HepG2 (cell line): ENCODE data around the gene RYR2. TPM values are rescaled to one million over a fixed set of nuclear protein-coding genes. Genes with fewer than 3 reads are reported as not detected.

ENCODE experiments used
- ATAC-seq: fragments of 200-7000 bp; cut with Tn5 transposase; 3 replicates; pipeline ENCODE4 v1.9.1; 2020; ENCODE audit warnings: mild to moderate bottlenecking, moderate library complexity
- BruUV-seq: library from RNA; stranded (reverse); fragments of 400-500 nt; replicated peaks from 2 replicates; lab custom pipeline; 2021; lab: Mats Ljungman, UMichigan
- CTCF ChIA-PET: fragments of 300-600 bp; formaldehyde crosslinking; extraction: SDS; loops from one replicate; lab custom pipeline; 2021; ENCODE audit warnings: low total read pairs, inconsistent platforms, low intra/inter-chr PET ratio; lab: Yijun Ruan, JAX
- POLR2A ChIA-PET: fragments of 350-600 bp; sonication (Branson Sonifier 250); formaldehyde crosslinking; loops from one replicate; lab custom pipeline; 2020; ENCODE audit warnings: antibody characterized with exemption, inconsistent platforms; lab: Yijun Ruan, JAX
- DNase-seq: peaks from one replicate; pipeline ENCODE4 v3.0.0-alpha.2; 2015; ENCODE audit warnings: low spot score
- FAIRE-seq: peaks from 3 replicates; lab custom pipeline; 2011; peaks lifted over from hg19 to GRCh38; lab: Jason Lieb, UNC
- H2AFZ ChIP-seq: one replicate; pipeline ENCODE4 v1.6.1; 2011; ENCODE audit warnings: low read length, inconsistent platforms
- H3K27ac ChIP-seq: fragments of 300-600 bp; 3 replicates; pipeline ENCODE4 v1.8.0; 2011; ENCODE audit warnings: mixed run types, mild to moderate bottlenecking, mixed read lengths, low read length, inconsistent platforms; ENCODE audit not compliant: insufficient read depth; ENCODE audit errors: extremely low read length
- H3K27me3 ChIP-seq, 2 experiments: fragments of 200-600 bp in 1 of 2; 2 replicates in 1 of 2; 3 replicates in 1 of 2; pipeline versions ENCODE4 v1.6.0 to v1.8.0; 2011; ENCODE audit warnings: low read length in 2 of 2, mild to moderate bottlenecking in 2 of 2, moderate library complexity in 2 of 2, inconsistent platforms in 1 of 2; ENCODE audit not compliant: insufficient read depth in 2 of 2, control insufficient read depth in 1 of 2
- H3K36me3 ChIP-seq, 2 experiments: fragments of 200-600 bp in 1 of 2; replicated peaks in 1 of 2; 2 replicates in 1 of 2; 3 replicates in 1 of 2; pipeline versions ENCODE4 v1.5.1 to v1.8.0; 2011; ENCODE audit warnings: low read length in 2 of 2, inconsistent platforms in 1 of 2; ENCODE audit not compliant: insufficient read depth in 2 of 2, control insufficient read depth in 1 of 2
- H3K4me1 ChIP-seq: 2 replicates; pipeline ENCODE4 v1.5.1; 2012; ENCODE audit warnings: low read length, inconsistent platforms; ENCODE audit not compliant: insufficient read depth
- H3K4me2 ChIP-seq: 2 replicates; pipeline ENCODE4 v1.6.0; 2011; ENCODE audit warnings: low read depth, low read length, inconsistent platforms
- H3K4me3 ChIP-seq, 3 experiments: fragments of 200-600 bp in 1 of 3; sonication (generic), shearing (Covaris generic) in 1 of 3; replicated peaks in 1 of 3; 2 replicates each; pipeline ENCODE4 v1.5.1; 2011 to 2016; ENCODE audit warnings: low read length in 3 of 3, inconsistent platforms in 2 of 3, low read depth in 2 of 3, mild to moderate bottlenecking in 2 of 3, control low read depth in 1 of 3, mixed read lengths in 1 of 3; ENCODE audit not compliant: insufficient read depth in 1 of 3
- H3K79me2 ChIP-seq: one replicate; pipeline ENCODE4 v1.6.1; 2011; ENCODE audit warnings: low read length, inconsistent platforms; ENCODE audit not compliant: insufficient read depth
- H3K9ac ChIP-seq: 2 replicates; pipeline ENCODE4 v1.6.0; 2011; ENCODE audit warnings: mild to moderate bottlenecking, low read depth, low read length, inconsistent platforms; ENCODE audit not compliant: insufficient read depth
- H3K9me3 ChIP-seq: 2 replicates; pipeline ENCODE4 v1.5.1; 2012; ENCODE audit warnings: mild to moderate bottlenecking, low read length
- H4K20me1 ChIP-seq: 2 replicates; pipeline ENCODE4 v1.6.0; 2011; ENCODE audit warnings: inconsistent platforms, mild to moderate bottlenecking, low read length, moderate library complexity; ENCODE audit not compliant: insufficient read depth
- CREM ChIP-seq, 2 experiments: sonication (generic) in 1 of 2; formaldehyde crosslinking in 1 of 2; IDR thresholded peaks; 2 replicates each; pipeline versions ENCODE4 v1.4.0 to v1.6.1; 2016 to 2020; ENCODE audit warnings: antibody characterized with exemption in 1 of 2, mild to moderate bottlenecking in 1 of 2, missing genetic modification reagents in 1 of 2
- MATR3 ChIP-seq: sonication (generic); formaldehyde crosslinking; IDR thresholded peaks from 2 replicates; pipeline ENCODE4 v1.4.0; 2020; ENCODE audit warnings: missing genetic modification reagents
- MXD4 ChIP-seq: IDR thresholded peaks from 2 replicates; pipeline ENCODE4 v1.6.1; 2016; ENCODE audit warnings: mild to moderate bottlenecking, missing biosample characterization, missing genetic modification reagents
- PHF20 ChIP-seq: sonication (generic); formaldehyde crosslinking; IDR thresholded peaks from 2 replicates; pipeline ENCODE4 v1.5.0; 2020; ENCODE audit warnings: mild to moderate bottlenecking, missing genetic modification reagents
- RFXAP ChIP-seq: sonication (generic); formaldehyde crosslinking; IDR thresholded peaks from 2 replicates; pipeline ENCODE4 v1.4.0; 2020; ENCODE audit warnings: missing genetic modification reagents, borderline replicate concordance
- SALL2 ChIP-seq: sonication (generic); formaldehyde crosslinking; IDR thresholded peaks from 2 replicates; pipeline ENCODE4 v1.8.1; 2023; ENCODE audit warnings: mild to moderate bottlenecking, missing genetic modification reagents, inconsistent platforms
- ZNF160 ChIP-seq: sonication (generic); formaldehyde crosslinking; IDR thresholded peaks from 2 replicates; pipeline ENCODE4 v1.8.0; 2022; ENCODE audit warnings: mild to moderate bottlenecking, inconsistent platforms, missing genetic modification reagents
- ZNF292 ChIP-seq: sonication (generic); formaldehyde crosslinking; IDR thresholded peaks from 2 replicates; pipeline ENCODE4 v1.8.1; 2022; ENCODE audit warnings: mild to moderate bottlenecking, low read depth, missing genetic modification reagents, borderline replicate concordance
- WGBS: methylation state at CpG from one replicate; pipeline ENCODE4 v1.1.6; 2017; ENCODE audit warnings: low lambda C conversion rate; 5-methylcytosine and 5-hydroxymethylcytosine counted together
- in situ Hi-C: cut with HindIII; loops from 2 replicates; pipeline ENCODE4 v1.10.0; 2017; ENCODE audit warnings: low pct_unique_long_range_greater_than_20kb; ENCODE audit not compliant: extremely low pct_ligation_motif_present
- intact Hi-C: fragments of 100-400 bp; cut with micrococcal nuclease; formaldehyde crosslinking; loops from one replicate; pipeline ENCODE4 v1.10.0; 2022; ENCODE audit not compliant: unreplicated experiment
- polyA plus RNA-seq, 8 experiments: library from polyadenylated mRNA; depleted of rRNA in 3 of 8; stranded (reverse) in 7 of 8; unstranded in 1 of 8; fragments of >200 nt; fragmentation: Illumina TruSeq in 4 of 8; extraction: Trizol in 4 of 8; gene quantifications; 2 replicates each; pipeline versions ENCODE4 v1.2.1 to v1.2.3, GENCODE V29; 2011 to 2016; ENCODE audit warnings: low read depth in 4 of 8, missing spikeins in 1 of 8, mixed read lengths in 1 of 8; ENCODE audit not compliant: insufficient read depth in 1 of 8
- total RNA-seq, 5 experiments: library from RNA; depleted of rRNA; stranded (reverse); fragments of >200 nt; fragmentation: Illumina TruSeq; extraction: Trizol; gene quantifications; 2 replicates each; pipeline ENCODE4 v1.2.3, GENCODE V29; 2016; ENCODE audit warnings: low read depth in 1 of 5
- TF ChIP-seq, protein P1 (sequence below): sonication (generic); formaldehyde crosslinking; IDR thresholded peaks from 2 replicates; pipeline ENCODE4 v1.4.0; 2020; ENCODE audit warnings: missing genetic modification reagents, borderline replicate concordance
- TF ChIP-seq, protein P2 (sequence below): IDR thresholded peaks from 2 replicates; pipeline ENCODE4 v1.6.1; 2016; ENCODE audit warnings: mild to moderate bottlenecking
- TF ChIP-seq, protein P3 (sequence below): sonication (generic); formaldehyde crosslinking; IDR thresholded peaks from 2 replicates; pipeline ENCODE4 v1.5.0; 2020; ENCODE audit warnings: missing genetic modification reagents

The RYR2 gene
- total and polyA plus RNA-seq, 2 of the 13 experiments (the other 11 are each of a cell fraction or from before 2014, with no cell fraction given): not detected

DNA sequence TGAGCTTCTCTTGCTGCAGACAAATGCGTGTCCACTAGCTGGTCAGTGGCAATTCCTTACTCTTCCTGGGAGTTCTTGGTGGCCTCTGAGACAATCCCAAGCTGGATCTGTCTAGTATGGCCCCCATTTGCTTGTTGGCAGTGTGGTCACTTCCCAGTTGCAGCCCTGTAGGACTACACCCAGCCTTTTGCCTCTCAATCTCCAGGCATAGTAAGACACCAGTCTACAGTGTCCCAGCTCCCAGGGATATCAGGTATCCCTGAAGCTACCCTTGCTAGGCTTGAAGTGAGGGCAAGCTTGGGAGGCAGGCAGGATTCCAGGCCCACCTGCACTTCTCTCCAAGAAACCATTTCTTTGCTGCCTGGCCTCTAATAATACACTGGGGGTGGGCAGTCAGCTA lies 316.6 kb downstream of the RYR2 start:
- Histone ChIP-seq H3K27me3 (no peaks in the 10 kb centered on the region; a peak in 1 of 5 replicates), H3K27ac (no peak overlapping the region), H3K9me3 (no peaks in the 10 kb centered on the region), H3K4me3 (no peak overlapping the region), H3K36me3 (no peaks in the 10 kb centered on the region), H2AFZ (no peak overlapping the region), H4K20me1 (no peaks in the 10 kb centered on the region), H3K79me2 (no peaks in the 10 kb centered on the region), H3K4me2 (no peak overlapping the region), H3K9ac (no peak overlapping the region), H3K4me1 (no peaks in the 10 kb centered on the region)
- intact Hi-C loops: no loop called here
- BruUV-seq: no TSS peak
- no peak for DNase-seq
- in situ Hi-C loops: no loop called here
- 0% methylated on average over 1 of the region's 1 CpG for WGBS
- CTCF ChIA-PET: no interaction called here
- no peak for ATAC-seq
- POLR2A ChIA-PET: no interaction called here
- no peak for FAIRE-seq
- TF ChIP-seq, protein P1, sequence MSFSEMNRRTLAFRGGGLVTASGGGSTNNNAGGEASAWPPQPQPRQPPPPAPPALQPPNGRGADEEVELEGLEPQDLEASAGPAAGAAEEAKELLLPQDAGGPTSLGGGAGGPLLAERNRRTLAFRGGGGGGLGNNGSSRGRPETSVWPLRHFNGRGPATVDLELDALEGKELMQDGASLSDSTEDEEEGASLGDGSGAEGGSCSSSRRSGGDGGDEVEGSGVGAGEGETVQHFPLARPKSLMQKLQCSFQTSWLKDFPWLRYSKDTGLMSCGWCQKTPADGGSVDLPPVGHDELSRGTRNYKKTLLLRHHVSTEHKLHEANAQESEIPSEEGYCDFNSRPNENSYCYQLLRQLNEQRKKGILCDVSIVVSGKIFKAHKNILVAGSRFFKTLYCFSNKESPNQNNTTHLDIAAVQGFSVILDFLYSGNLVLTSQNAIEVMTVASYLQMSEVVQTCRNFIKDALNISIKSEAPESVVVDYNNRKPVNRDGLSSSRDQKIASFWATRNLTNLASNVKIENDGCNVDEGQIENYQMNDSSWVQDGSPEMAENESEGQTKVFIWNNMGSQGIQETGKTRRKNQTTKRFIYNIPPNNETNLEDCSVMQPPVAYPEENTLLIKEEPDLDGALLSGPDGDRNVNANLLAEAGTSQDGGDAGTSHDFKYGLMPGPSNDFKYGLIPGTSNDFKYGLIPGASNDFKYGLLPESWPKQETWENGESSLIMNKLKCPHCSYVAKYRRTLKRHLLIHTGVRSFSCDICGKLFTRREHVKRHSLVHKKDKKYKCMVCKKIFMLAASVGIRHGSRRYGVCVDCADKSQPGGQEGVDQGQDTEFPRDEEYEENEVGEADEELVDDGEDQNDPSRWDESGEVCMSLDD (CRISPR knock-in tag): no peak
- TF ChIP-seq, protein P2, sequence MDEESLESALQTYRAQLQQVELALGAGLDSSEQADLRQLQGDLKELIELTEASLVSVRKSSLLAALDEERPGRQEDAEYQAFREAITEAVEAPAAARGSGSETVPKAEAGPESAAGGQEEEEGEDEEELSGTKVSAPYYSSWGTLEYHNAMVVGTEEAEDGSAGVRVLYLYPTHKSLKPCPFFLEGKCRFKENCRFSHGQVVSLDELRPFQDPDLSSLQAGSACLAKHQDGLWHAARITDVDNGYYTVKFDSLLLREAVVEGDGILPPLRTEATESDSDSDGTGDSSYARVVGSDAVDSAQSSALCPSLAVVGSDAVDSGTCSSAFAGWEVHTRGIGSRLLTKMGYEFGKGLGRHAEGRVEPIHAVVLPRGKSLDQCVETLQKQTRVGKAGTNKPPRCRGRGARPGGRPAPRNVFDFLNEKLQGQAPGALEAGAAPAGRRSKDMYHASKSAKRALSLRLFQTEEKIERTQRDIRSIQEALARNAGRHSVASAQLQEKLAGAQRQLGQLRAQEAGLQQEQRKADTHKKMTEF (CRISPR knock-in tag): no peak
- TF ChIP-seq MXD4 (no peak), PHF20 (CRISPR knock-in tag) (no peak), SALL2 (no peak), CREM (IDR thresholded peaks at IDR 0.05) (no peak), CREM (CRISPR knock-in tag; IDR thresholded peaks at IDR 0.05) (no peak), MATR3 (CRISPR knock-in tag) (no peak), ZNF160 (CRISPR knock-in tag) (no peak), ZNF292 (CRISPR knock-in tag) (no peak), RFXAP (CRISPR knock-in tag) (no peak)
- TF ChIP-seq, protein P3, sequence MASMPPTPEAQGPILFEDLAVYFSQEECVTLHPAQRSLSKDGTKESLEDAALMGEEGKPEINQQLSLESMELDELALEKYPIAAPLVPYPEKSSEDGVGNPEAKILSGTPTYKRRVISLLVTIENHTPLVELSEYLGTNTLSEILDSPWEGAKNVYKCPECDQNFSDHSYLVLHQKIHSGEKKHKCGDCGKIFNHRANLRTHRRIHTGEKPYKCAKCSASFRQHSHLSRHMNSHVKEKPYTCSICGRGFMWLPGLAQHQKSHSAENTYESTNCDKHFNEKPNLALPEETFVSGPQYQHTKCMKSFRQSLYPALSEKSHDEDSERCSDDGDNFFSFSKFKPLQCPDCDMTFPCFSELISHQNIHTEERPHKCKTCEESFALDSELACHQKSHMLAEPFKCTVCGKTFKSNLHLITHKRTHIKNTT: no peak
